ENCODE results near the gene TXLNA. TPM values are rescaled to one million over a fixed set of nuclear protein-coding genes. Genes with fewer than 3 reads are reported as not detected.
A peak's percentile ranks its signal among the peaks of the same experiment; 100 is the strongest.

The TXLNA gene
- total RNA-seq, 1 donor from 2014 or later = 31.1 TPM

GRCh38 chr1:32242341-32242851 is 62.9 kb downstream of the TXLNA start:
- no peak for DNase-seq (ENCODE audit: low spot score)
- no peak for ATAC-seq

- DNase-seq (ENCODE audit: low spot score) = no peak
- ATAC-seq = peak; percentile 45
These were observed 67.4 kb downstream of the TXLNA start, which contains the start of gene FAM167B for GRCh38 chr1:32246888-32247273. Gene FAM167B (plus strand): TSS chr1:32247222. CDS start chr1:32247422, 200 bp downstream.

- no peak for ATAC-seq
- no peak for DNase-seq (ENCODE audit: low spot score)
These were observed 68.0 kb downstream of the TXLNA start for GRCh38 chr1:32247452-32247851.

Other genes starting within 250 kb of the TXLNA start
- 66.7 TPM for gene PTP4A2, start 241.3 kb upstream of the TXLNA start, total RNA-seq
- 24.1 TPM for gene KHDRBS1, start 165.8 kb upstream of the TXLNA start, total RNA-seq
- 6.0 TPM for gene TMEM39B, start 106.7 kb upstream of the TXLNA start, total RNA-seq
- gene KPNA6, start 71.6 kb upstream of the TXLNA start, total RNA-seq = 32.2 TPM
- gene CCDC28B, start 20.9 kb downstream of the TXLNA start, total RNA-seq = 1.6 TPM
- gene IQCC, start 26.0 kb downstream of the TXLNA start, total RNA-seq = 0.53 TPM
- not detected for gene DCDC2B, start 29.4 kb downstream of the TXLNA start, total RNA-seq
- 4.8 TPM for gene TMEM234, start 42.7 kb downstream of the TXLNA start, total RNA-seq
- 69.2 TPM for gene EIF3I, start 42.7 kb downstream of the TXLNA start, total RNA-seq
- gene FAM167B, start 67.5 kb downstream of the TXLNA start, total RNA-seq = 4.2 TPM
- 1.2 TPM for gene LCK, start 71.6 kb downstream of the TXLNA start, total RNA-seq
- 29.8 TPM for gene HDAC1, start 112.4 kb downstream of the TXLNA start, total RNA-seq
- 13.6 TPM for gene MARCKSL1, start 156.6 kb downstream of the TXLNA start, total RNA-seq
- gene FAM229A, start 182.8 kb downstream of the TXLNA start, total RNA-seq = 10.0 TPM
- gene TSSK3, start 182.9 kb downstream of the TXLNA start, total RNA-seq = 1.6 TPM
- 58.6 TPM for gene BSDC1, start 214.8 kb downstream of the TXLNA start, total RNA-seq

All from left lobe of liver (tissue), 2 donors.